Esophagus squamous epithelium (tissue), 4 donors: Measurements from ENCODE around the gene SHOC1.

Source experiments
- CTCF ChIP-seq, 6 experiments: fragments of 450-650 bp in 4 of 6; fragments of 200-600 bp in 2 of 6; sonication (generic) in 2 of 6; IDR thresholded peaks; one replicate each; pipeline ENCODE4 v1.5.1; 2016 to 2019; ENCODE audit warnings: antibody characterized with exemption in 6 of 6, mild to moderate bottlenecking in 4 of 6, moderate library complexity in 4 of 6
- POLR2A ChIP-seq, 4 donors: fragments of 450-650 bp; IDR thresholded peaks; one replicate each; pipeline ENCODE4 v1.6.1; 2017; ENCODE audit warnings: antibody characterized with exemption in 4 of 4, mild to moderate bottlenecking in 4 of 4, moderate library complexity in 3 of 4

- TF ChIP-seq CTCF (IDR thresholded peaks at IDR 0.05) (no peak), POLR2A (IDR thresholded peaks at IDR 0.05) (no peak)
These were observed 45.2 kb upstream of the SHOC1 start for GRCh38 chr9:111839987-111840386.
